MCF 10A (cell line): ENCODE data around the gene NFATC1. TPM values are rescaled to one million over a fixed set of nuclear protein-coding genes. Genes with fewer than 3 reads are reported as not detected.

Source experiments
- BruUV-seq: library from RNA; stranded (reverse); fragments of 400-500 nt; replicated peaks from 2 replicates; lab custom pipeline; 2021; lab: Mats Ljungman, UMichigan
- CTCF ChIA-PET: fragments of 300-600 bp; sonication (Branson Sonifier 250); formaldehyde crosslinking; extraction: SDS; loops from one replicate; lab custom pipeline; 2021; ENCODE audit warnings: antibody characterized with exemption, inconsistent platforms; lab: Yijun Ruan, JAX
- POLR2A ChIA-PET: fragments of 300-600, 350-650 bp; sonication (Branson Sonifier 250); formaldehyde crosslinking; extraction: SDS; loops from one replicate; lab custom pipeline; 2020; ENCODE audit warnings: antibody characterized with exemption, inconsistent platforms; lab: Yijun Ruan, JAX
- DNase-seq: peaks from one replicate; pipeline ENCODE4 v3.0.0-alpha.2; 2018; ENCODE audit not compliant: unreplicated experiment
- H3K27ac Mint-ChIP-seq: one replicate; pipeline ENCODE4 v1.8.0; 2022; ENCODE audit warnings: mild to moderate bottlenecking, low read depth, mixed read lengths; ENCODE audit not compliant: unreplicated experiment
- H3K27me3 Mint-ChIP-seq: one replicate; pipeline ENCODE4 v1.8.0; 2022; ENCODE audit warnings: mixed read lengths; ENCODE audit not compliant: insufficient read depth, unreplicated experiment
- H3K36me3 Mint-ChIP-seq: one replicate; pipeline ENCODE4 v1.8.0; 2022; ENCODE audit warnings: mild to moderate bottlenecking, moderate library complexity, mixed read lengths; ENCODE audit not compliant: insufficient read depth, unreplicated experiment
- H3K4me1 Mint-ChIP-seq: one replicate; pipeline ENCODE4 v1.8.0; 2022; ENCODE audit warnings: mixed read lengths; ENCODE audit not compliant: insufficient read depth, unreplicated experiment
- H3K4me3 Mint-ChIP-seq: one replicate; pipeline ENCODE4 v1.8.0; 2022; ENCODE audit warnings: mild to moderate bottlenecking, moderate library complexity, mixed read lengths; ENCODE audit not compliant: unreplicated experiment
- H3K9me3 Mint-ChIP-seq: one replicate; pipeline ENCODE4 v1.8.0; 2022; ENCODE audit warnings: mixed read lengths; ENCODE audit not compliant: unreplicated experiment
- CTCF ChIP-seq: fragments of 200-600 bp; IDR thresholded peaks from one replicate; pipeline ENCODE4 v1.8.0; 2022; ENCODE audit warnings: antibody characterized with exemption, mild to moderate bottlenecking; ENCODE audit not compliant: unreplicated experiment
- intact Hi-C: fragments of 100-400 bp; cut with micrococcal nuclease; formaldehyde crosslinking; loops from 2 replicates; pipeline ENCODE4 v1.14.1; 2022
- total RNA-seq: library from RNA; stranded (reverse); gene quantifications from 2 replicates; pipeline ENCODE4 v1.2.3, GENCODE V29; 2022

NFATC1 gene
- total RNA-seq, 1 experiment from 2014 or later: 2.0 TPM

DNA sequence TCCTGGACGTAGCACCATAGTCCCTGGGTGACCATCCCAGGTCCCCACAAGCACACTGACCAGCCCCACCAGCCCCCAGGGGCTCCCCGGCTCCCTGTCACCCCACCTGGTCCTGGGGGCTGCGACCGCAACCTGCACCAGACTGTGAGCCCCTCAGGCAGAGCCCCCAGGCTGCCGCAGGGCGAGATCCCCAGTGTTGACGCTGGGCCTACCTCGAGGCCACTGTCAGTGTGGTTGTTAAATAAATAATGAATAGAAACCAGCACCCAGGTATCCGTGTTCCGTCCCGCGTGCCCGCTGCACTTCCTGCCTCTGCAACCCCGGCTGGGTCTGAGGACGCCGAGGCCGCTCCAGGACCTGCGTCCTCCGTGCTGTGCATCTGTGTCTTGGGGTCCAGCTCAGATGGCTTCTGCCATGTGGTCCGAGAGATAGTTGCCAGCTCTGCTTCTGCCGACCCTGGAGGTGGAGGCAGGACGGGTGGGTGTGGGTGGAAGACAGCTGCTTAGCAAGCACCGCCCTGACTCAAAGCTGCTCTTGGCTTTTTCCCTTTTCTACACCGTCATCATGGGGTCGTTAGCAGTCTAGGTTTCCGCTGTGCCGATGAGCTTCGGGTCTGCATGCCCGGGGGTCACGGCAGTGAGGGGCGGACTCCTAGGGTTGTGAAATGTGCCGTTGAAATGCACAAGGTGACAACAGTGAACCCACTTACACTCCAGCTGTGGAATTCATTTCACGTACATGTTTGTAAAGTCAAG lies 74.2 kb downstream of the NFATC1 start:
- no peak overlapping the region for H3K27ac Mint-ChIP-seq
- no TSS peak for BruUV-seq
- CTCF ChIA-PET: interaction anchor here (1.0 kb wide), 1 partner anchor 173 kb away, joined by 3 read pairs; no protein-coding TSS in a partner anchor
- no peaks in the 10 kb centered on the region for H3K27me3 Mint-ChIP-seq
- no peaks in the 10 kb centered on the region for H3K4me1 Mint-ChIP-seq
- H3K9me3 Mint-ChIP-seq: no peaks in the 10 kb centered on the region
- POLR2A ChIA-PET: no interaction called here
- H3K36me3 Mint-ChIP-seq: peaks cover 6% of the 10 kb centered on the region
- H3K4me3 Mint-ChIP-seq: no peak overlapping the region
- DNase-seq: no peak
- intact Hi-C loops: no loop called here
- TF ChIP-seq CTCF: no peak

DNA sequence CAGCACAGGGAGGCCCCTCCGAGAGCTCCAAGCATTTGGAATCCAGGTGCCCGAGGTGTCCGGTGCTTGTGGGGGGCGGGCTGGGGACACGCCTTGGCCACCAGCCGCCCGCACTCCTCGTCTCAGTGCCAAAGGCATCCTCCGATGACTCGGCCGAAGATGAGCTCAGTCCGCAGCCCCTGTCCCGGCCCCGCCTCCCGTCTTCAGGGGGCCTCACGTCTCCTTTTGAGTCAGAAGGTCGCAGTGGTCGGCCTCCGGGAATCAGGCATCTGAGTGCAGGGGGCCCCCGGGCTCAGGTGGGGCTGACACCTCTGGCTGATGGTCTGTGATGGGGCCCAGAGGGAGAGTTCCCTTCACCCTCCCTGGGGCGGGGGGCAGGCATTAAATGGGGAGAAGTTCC lies 74.8 kb downstream of the NFATC1 start:
- H3K4me1 Mint-ChIP-seq: no peaks in the 10 kb centered on the region
- no peak for TF ChIP-seq CTCF
- H3K9me3 Mint-ChIP-seq: no peaks in the 10 kb centered on the region
- intact Hi-C loops: no loop called here
- H3K36me3 Mint-ChIP-seq: peaks cover 6% of the 10 kb centered on the region
- H3K4me3 Mint-ChIP-seq: no peak overlapping the region
- no peak overlapping the region for H3K27ac Mint-ChIP-seq
- BruUV-seq: no TSS peak
- H3K27me3 Mint-ChIP-seq: no peaks in the 10 kb centered on the region
- ChIA-PET POLR2A (no interaction called here), CTCF (interaction anchor here (1.0 kb wide), 1 partner anchor 173 kb away, joined by 3 read pairs; no protein-coding TSS in a partner anchor)
- no peak for DNase-seq

DNA sequence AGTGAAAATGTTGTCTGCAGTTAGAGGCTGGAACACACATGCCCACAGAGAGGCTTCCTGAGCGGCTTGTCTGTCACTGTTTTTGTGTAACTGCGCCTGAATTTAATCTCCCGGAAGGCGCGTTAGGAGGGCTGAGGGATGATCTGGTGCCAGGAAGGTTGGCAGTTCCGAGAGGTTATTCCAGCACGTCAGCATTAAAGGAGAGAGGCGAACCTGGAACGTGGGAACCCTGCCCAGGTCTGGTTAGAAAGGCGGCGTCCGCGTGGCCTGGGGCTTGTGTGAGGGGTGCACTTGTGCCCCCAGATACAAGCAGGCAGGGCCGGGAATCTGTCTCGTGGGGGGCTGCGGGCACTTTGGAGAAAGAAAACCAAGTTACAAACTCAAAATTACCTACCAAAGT lies 75.3 kb downstream of the NFATC1 start:
- no peak for TF ChIP-seq CTCF
- no TSS peak for BruUV-seq
- H3K36me3 Mint-ChIP-seq: peaks cover 6% of the 10 kb centered on the region
- DNase-seq: no peak
- no peak overlapping the region for H3K27ac Mint-ChIP-seq
- intact Hi-C loops: no loop called here
- H3K4me1 Mint-ChIP-seq: no peaks in the 10 kb centered on the region
- H3K4me3 Mint-ChIP-seq: no peak overlapping the region
- no peaks in the 10 kb centered on the region for H3K9me3 Mint-ChIP-seq
- CTCF ChIA-PET: interaction anchor here (1.0 kb wide), 1 partner anchor 172 kb away, joined by 3 read pairs; no protein-coding TSS in a partner anchor
- H3K27me3 Mint-ChIP-seq: no peaks in the 10 kb centered on the region
- POLR2A ChIA-PET: no interaction called here

- intact Hi-C loops: no loop called here
- Mint-ChIP-seq H3K9me3 (no peaks in the 10 kb centered on the region), H3K27me3 (no peaks in the 10 kb centered on the region), H3K27ac (no peak overlapping the region), H3K4me3 (no peak overlapping the region), H3K4me1 (no peaks in the 10 kb centered on the region), H3K36me3 (peaks cover 6% of the 10 kb centered on the region)
- ChIA-PET POLR2A (no interaction called here), CTCF (no interaction called here)
- BruUV-seq: no TSS peak
- no peak for DNase-seq
- TF ChIP-seq CTCF: no peak
Observed at GRCh38 chr18:79471597-79471996, 75.9 kb downstream of the NFATC1 start.
